OCI-LY1 (cell line): ENCODE results near the gene STEAP1B.
A peak's percentile ranks its signal among the peaks of the same experiment; 100 is the strongest.
"Not testable (repeated sequence)": the region's sequence is repeated elsewhere in the genome, so short reads cannot be mapped to it uniquely, and the experiment has no call there.

Experiments used
- H2AFZ ChIP-seq: fragments of 200-600 bp; sonication (generic), shearing (Covaris generic); 2 replicates; pipeline ENCODE4 v1.6.0; 2014; ENCODE audit warnings: antibody characterized with exemption, mild to moderate bottlenecking, low read length
- H3F3A ChIP-seq: fragments of 200-600 bp; sonication (generic), shearing (Covaris generic); 2 replicates; pipeline ENCODE4 v1.6.0; 2014; ENCODE audit warnings: mild to moderate bottlenecking, antibody characterized with exemption, low read length, moderate library complexity; ENCODE audit not compliant: insufficient read depth
- H3K27ac ChIP-seq: fragments of 200-600 bp; sonication (generic); 2 replicates; pipeline ENCODE4 v1.5.1; 2014; ENCODE audit warnings: low read length, mixed run types, mild to moderate bottlenecking, low read depth; ENCODE audit not compliant: poor library complexity, severe bottlenecking
- H3K27me3 ChIP-seq: fragments of 200-600 bp; sonication (generic); 2 replicates; pipeline ENCODE4 v1.6.0; 2014; ENCODE audit warnings: antibody characterized with exemption, mild to moderate bottlenecking, low read length, moderate library complexity; ENCODE audit not compliant: insufficient read depth
- H3K36me3 ChIP-seq: fragments of 200-600 bp; sonication (generic); 2 replicates; pipeline ENCODE4 v1.6.1; 2014; ENCODE audit warnings: mild to moderate bottlenecking, antibody characterized with exemption, low read length, moderate library complexity, mixed read lengths; ENCODE audit not compliant: insufficient read depth
- H3K4me1 ChIP-seq: fragments of 200-600 bp; sonication (generic); 2 replicates; pipeline ENCODE4 v1.5.1; 2014; ENCODE audit warnings: mild to moderate bottlenecking, low read length, moderate library complexity; ENCODE audit not compliant: insufficient read depth, severe bottlenecking
- H3K4me2 ChIP-seq: fragments of 200-600 bp; sonication (generic), shearing (Covaris generic); 2 replicates; pipeline ENCODE4 v1.6.1; 2014; ENCODE audit warnings: low read length
- H3K4me3 ChIP-seq: fragments of 200-600 bp; sonication (generic); 2 replicates; pipeline ENCODE4 v1.5.1; 2014; ENCODE audit warnings: low read length, low read depth, mild to moderate bottlenecking, mixed read lengths; ENCODE audit not compliant: poor library complexity, severe bottlenecking
- H3K79me2 ChIP-seq: fragments of 200-600 bp; shearing (Covaris generic); 2 replicates; pipeline ENCODE4 v1.6.1; 2016; ENCODE audit warnings: mixed run types, low read length, mixed read lengths; ENCODE audit not compliant: insufficient read depth
- H3K9ac ChIP-seq: fragments of 200-600 bp; sonication (generic), shearing (Covaris generic); 2 replicates; pipeline ENCODE4 v1.6.1; 2014; ENCODE audit warnings: mild to moderate bottlenecking, low read length, mixed read lengths
- H3K9me2 ChIP-seq: fragments of 200-600 bp; sonication (generic), shearing (Covaris generic); 2 replicates; pipeline ENCODE4 v1.6.1; 2014; ENCODE audit warnings: low read depth, mild to moderate bottlenecking, low read length, mixed read lengths
- H3K9me3 ChIP-seq: fragments of 200-600 bp; shearing (Covaris generic); 2 replicates; pipeline ENCODE4 v1.6.1; 2014; ENCODE audit warnings: low read length, mixed read lengths
- H4K20me1 ChIP-seq: fragments of 200-600 bp; sonication (generic), shearing (Covaris generic); 2 replicates; pipeline ENCODE4 v1.6.0; 2016; ENCODE audit warnings: mild to moderate bottlenecking, low read length; ENCODE audit not compliant: insufficient read depth
- CTCF ChIP-seq: fragments of 200-600 bp; sonication (generic), shearing (Covaris generic); IDR thresholded peaks from 2 replicates; pipeline ENCODE4 v1.5.1; 2017; ENCODE audit warnings: mild to moderate bottlenecking, antibody characterized with exemption, low read length, moderate library complexity, mixed read lengths
- EZH2 ChIP-seq: fragments of 200-600 bp; sonication (generic), shearing (Covaris generic); IDR thresholded peaks from 2 replicates; pipeline ENCODE4 v1.8.0; 2017; ENCODE audit warnings: borderline replicate concordance, mixed run types, mild to moderate bottlenecking, antibody characterized with exemption, low read length, moderate library complexity, mixed read lengths

The STEAP1B gene

GRCh38 chr7:22499888-22500689, at the start of gene STEAP1B:
TSS of gene STEAP1B (minus strand) at chr7:22500188. CDS start at chr7:22494855, 5,333 bp downstream.
- H3F3A ChIP-seq, H3K36me3 ChIP-seq, H3K9me3 ChIP-seq, H3K27ac ChIP-seq, H2AFZ ChIP-seq, H3K9me2 ChIP-seq, H3K9ac ChIP-seq, H3K27me3 ChIP-seq, H3K4me3 ChIP-seq, H3K4me1 ChIP-seq, H4K20me1 ChIP-seq, H3K79me2 ChIP-seq: not testable (repeated sequence)
- H3K4me2 ChIP-seq, result peak within 1 kb of the TSS; percentile 23; the same call in 1 of the 2 replicates
- TF ChIP-seq CTCF, result peak; percentile 78

GRCh38 chr7:22549051-22549450, 49.1 kb upstream of the STEAP1B start:
- Histone ChIP-seq H3K4me1 (no peaks in the 10 kb centered on the region), H3K9ac (no peak overlapping the region), H3K4me3 (no peak overlapping the region), H3K9me3 (no peaks in the 10 kb centered on the region), H3K27me3 (peaks cover 7% of the 10 kb centered on the region; the same call in 1 of the 2 replicates), H3K79me2 (no peaks in the 10 kb centered on the region), H3K4me2 (no peak overlapping the region), H3K27ac (no peak overlapping the region), H4K20me1 (no peaks in the 10 kb centered on the region), H3F3A (no peaks in the 10 kb centered on the region), H3K36me3 (no peaks in the 10 kb centered on the region), H3K9me2 (no peaks in the 10 kb centered on the region), H2AFZ (no peak overlapping the region)
- no peak for TF ChIP-seq CTCF
- TF ChIP-seq EZH2, result no peak

DNA sequence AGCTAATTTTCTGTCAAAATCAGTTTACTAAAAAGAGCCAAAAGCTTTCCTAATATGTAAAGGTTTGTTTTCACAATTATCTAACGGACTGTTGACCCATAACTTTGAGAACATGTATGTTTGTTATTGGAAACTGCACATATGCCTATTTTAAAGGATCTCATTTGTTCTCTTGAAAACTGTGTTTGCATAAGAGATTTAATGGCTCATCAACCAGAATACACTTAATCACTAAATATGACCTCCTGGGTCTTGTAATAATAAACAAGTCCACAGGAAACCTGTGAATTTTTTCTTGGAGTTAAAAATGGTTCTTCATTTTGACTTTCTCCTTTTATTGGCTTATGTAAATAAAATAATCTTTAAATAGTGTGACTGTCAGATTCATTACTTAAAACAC, 48.3 kb upstream of the STEAP1B start:
- Histone ChIP-seq H3K9me2 (no peaks in the 10 kb centered on the region), H3K27me3 (peaks cover 7% of the 10 kb centered on the region; the same call in 1 of the 2 replicates), H3F3A (no peaks in the 10 kb centered on the region), H2AFZ (no peak overlapping the region), H3K79me2 (no peaks in the 10 kb centered on the region), H4K20me1 (no peaks in the 10 kb centered on the region), H3K9me3 (no peaks in the 10 kb centered on the region), H3K4me3 (no peak overlapping the region), H3K27ac (no peak overlapping the region), H3K4me2 (no peak overlapping the region), H3K9ac (no peak overlapping the region), H3K4me1 (no peaks in the 10 kb centered on the region), H3K36me3 (no peaks in the 10 kb centered on the region)
- no peak for TF ChIP-seq EZH2
- TF ChIP-seq CTCF, result no peak
